GM18517 (cell line): ENCODE results near the gene MAPKAPK3.

Experiments
- ATAC-seq: cut with Tn5 transposase; IDR thresholded peaks from one replicate; pipeline ENCODE4 v1.9.1; 2021; ENCODE audit warnings: mild to moderate bottlenecking, moderate library complexity; ENCODE audit not compliant: unreplicated experiment

The MAPKAPK3 gene

DNA sequence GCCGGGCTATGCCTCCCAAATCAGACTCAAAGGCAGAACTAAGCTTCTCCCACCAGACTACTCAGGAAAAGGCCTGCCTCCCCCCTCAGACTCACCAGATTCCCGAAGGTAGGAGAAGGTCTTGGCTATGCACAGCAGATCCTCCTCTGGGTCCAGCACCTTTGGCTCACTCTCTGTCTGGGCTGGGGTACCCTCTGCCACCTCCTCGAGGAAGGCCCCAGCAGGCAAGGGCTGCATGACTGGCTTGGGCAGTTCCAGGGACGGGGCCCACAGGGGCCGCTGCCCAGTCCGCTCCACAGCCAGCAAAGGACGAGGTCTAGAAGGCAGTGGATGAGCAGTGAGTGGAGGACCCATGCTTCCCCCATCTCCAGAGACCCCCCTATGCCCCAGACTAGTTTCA, 8.7 kb upstream of the MAPKAPK3 start:
- ATAC-seq = no peak

DNA sequence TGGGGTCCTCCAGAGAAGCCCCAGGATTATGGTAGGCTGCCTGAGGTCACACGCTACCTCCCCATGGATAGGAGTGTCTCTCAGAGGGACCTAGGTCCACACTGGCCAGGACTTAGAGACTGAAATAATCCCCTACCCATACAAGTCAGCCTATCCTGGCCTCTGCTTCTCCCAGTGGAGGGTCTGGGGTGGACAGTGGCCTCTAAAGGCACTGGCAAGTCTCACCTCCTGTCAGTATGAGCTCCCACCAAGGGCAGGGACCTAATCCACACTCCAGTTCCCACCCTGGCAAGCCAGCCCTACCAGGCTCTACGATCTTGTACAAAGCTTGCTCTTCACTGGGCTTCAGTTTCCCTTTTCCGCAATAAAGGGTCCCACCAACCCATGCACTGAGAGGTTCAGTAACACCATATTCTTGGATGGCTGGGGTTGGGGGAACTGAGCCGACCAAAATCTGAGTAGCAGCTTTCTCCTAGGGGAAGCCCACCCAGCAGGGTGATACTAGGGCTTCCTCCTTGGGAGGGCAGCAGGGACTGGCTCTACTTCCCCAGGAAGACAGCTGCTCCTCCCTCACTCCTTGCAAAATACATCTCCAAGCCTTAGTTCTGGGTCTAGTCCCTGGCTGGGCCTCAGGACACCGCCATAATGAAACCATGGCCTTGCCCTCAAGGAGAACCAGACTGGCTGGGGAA, 7.7 kb upstream of the MAPKAPK3 start:
- ATAC-seq = no peak

DNA sequence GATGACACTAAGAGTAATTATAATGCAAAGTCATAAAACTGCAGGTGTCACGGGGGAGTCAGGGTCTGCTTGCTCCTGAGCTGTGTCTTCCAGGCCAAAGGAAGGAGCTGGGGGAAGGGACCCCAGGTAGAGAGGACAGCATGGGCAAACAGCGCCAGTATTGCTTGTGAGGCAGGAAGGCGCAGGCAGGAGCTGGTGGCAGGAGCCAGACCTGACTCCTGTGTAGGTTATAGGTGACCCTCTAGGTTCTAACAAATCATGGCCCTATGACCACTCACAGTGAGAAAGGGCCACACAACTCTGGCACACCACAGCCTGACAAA, 7.2 kb upstream of the MAPKAPK3 start:
- no peak for ATAC-seq

DNA sequence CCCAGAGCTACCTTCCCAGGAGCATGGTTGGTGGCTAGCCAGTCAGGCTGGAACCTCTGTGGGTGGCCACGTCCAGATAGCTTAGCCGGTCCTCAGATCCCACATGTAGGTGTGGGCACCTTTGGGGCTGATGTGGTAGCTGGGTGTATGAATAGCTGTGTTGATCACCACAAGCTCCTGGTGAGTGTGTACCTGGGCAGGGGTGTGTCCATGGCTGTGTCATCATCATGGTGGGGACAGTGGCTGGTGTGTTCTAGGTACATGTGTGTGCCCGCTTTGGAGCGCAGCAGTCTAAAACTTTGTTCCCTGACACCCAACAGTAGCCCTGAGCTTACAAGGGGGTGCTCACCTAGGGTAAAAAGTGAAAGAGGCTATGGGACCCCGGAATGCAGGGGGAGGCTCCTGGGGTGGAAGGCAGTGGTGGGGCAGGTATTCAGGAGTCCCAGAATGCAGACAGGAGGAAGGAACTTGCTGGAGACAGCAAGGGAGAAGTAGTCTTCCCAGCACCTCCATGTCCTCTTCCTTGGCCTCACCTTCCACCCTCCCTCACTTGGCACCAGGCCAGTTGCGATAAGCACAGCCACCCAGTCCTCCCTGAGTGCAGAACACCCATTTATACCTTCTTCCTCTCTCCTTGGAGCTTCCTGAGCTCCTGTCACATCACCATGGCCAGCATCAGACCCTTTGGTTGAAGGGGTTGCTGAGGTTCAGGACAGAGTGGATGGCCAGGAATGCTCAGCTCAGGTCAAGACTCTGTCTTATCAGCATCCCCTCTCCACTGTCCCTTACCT, 6.6 kb upstream of the MAPKAPK3 start:
- no peak for ATAC-seq

DNA sequence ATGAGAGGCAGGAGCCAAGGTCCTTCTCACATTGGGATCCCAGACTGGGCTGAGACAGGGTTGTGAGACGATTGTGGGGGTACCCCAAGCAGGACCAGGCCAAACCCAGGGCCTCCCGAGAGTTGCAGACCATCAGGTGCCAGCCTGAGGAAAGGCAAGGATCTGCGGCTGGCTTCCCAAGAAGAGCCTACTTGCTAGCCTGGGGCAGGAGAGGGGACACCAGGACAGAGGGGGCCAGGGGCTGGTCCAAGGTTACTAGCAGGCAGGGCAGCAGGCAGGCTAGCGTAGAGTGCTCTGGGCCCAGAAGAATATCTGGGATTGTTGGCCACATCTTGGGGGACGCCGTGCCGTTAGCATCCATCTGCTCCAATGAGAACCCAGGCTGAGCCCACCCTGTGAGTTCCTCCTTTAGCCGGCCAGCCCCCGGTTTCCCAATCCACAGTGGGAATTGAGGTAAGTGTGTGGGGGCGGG, 5.9 kb upstream of the MAPKAPK3 start:
- ATAC-seq = no peak

DNA sequence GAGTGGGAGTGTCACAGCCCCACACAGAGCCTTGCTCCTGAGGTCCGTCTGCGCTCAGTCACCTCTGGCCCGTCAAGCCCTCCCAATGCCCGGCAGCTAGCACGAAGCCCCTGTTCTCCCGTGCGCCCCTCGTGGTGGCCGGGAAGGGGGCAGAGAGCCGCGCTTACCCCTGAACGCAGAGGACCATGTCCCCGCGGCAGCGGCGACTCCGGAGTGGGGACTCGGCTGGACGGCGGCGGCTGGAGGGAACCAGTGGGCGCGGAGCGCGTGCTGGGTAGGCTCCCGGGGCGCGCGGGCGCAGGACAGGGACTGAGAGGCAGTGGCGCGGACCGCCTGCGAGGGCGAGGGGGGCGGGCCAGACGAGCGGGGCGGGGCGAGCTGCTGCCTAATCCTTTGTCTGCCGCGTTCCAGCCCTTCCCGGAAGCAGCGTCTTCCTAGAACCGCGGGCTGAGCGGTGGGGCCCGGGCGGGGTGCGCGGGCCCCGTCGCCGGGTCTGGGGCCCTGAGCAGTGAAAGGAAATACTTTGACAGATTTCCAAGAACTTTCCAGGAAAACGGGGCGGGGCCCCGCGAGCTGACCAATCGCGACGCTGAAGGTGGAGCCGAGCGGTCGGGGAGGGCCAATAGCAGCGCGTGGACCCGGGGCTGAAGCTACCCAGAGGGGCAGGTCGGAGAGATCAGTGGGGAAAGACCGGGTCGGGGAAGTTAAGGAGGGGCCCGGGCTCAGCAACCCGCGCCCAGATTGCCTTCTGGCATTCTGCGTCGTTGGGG, 5.3 kb upstream of the MAPKAPK3 start, which contains the start of gene CISH:
CISH (minus strand) TSS at position 311 of the 770 bp plus-strand sequence; CDS start at position 187, 124 bp downstream.
- peak; percentile 75 for ATAC-seq

DNA sequence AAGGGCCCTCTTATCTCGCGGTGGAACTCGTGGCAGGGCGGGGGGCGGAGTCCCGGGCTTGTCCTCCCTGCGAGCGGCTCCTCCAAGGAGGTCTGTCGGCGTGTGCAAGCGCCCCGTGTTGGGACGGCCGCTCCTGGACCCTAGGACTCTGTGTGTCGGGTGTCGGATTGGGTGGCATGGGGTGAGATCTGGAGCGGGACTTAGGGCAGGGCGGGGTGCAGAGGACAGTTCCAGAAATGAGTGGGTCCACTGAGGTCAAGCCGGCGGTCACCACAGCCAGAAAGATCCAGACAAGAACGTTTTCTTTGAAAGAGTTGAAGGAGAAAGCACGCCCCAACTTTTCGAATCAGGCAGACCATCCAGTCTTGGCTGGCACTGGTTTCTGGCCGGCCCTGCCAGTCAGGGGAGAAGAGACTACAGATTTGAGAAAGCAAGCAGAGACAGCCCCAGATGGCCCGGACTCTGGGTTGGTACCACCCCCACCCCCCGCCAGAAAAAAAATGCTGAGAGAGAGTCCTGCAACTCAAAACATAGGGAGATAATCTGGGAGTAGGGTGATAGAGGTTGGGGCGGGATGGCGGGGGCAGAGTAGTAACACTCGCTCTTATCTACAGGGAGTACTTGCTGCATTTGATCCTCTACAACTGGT, 4.6 kb upstream of the MAPKAPK3 start:
- ATAC-seq = no peak

DNA sequence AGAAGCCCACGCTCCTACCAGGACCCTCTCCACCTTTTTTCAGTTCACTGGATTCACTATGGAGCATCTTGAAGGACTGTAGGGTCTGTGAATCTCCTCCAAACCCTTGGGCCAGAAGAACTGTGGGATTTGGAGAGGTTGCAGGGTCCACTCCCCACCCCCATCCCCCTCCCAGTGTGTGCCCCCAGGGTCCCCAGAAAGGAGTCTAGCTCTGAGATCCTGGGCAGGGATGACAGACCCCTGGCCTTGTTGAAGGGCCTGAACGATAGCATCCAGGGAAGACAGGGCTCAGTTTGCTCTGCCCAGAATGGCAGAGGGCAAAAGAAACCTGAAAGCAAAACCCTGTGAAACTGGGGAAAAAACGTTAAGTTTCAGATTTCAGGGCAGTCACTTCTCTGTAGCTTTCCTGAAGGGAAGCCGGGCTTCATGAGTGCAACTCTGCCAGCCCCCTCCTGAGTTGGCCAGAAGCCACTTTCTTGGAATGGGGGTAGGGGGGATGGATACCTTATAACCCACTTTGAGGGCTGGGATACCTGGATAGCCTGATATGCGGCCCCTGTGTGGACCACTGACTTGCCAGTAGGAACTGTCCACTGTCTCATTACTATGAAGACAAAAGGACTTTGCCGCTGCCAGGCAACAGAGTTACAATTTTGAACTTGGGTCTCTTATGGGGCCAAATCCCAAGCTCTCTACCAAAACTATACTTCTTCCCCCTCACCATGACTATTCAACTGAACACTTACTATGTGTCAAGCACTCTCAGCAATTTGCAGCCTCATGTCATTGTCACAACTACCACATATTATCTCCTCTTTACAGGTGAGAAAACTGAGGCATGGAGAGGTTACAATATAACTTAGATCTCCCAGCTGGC, 3.7 kb upstream of the MAPKAPK3 start:
- ATAC-seq = no peak

DNA sequence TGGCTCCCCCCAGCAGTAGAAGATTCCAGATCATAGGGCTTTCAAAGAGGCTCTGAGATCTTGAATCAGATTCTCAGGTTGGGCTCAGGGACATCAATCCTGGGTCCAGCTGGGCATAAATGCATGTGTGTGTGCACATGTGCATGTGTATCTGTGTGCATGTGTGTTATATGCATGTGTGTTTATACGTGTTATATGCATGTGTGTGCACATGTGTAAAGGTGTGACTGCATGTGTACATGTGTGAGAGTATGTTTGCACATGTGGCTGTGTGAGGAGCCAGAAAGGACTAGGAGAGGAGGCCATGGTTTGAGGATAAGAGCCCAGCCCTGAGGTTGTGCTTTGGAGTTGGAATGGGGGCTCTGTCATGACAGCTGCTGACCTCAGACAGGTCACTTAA, 1.8 kb upstream of the MAPKAPK3 start:
- ATAC-seq = no peak

DNA sequence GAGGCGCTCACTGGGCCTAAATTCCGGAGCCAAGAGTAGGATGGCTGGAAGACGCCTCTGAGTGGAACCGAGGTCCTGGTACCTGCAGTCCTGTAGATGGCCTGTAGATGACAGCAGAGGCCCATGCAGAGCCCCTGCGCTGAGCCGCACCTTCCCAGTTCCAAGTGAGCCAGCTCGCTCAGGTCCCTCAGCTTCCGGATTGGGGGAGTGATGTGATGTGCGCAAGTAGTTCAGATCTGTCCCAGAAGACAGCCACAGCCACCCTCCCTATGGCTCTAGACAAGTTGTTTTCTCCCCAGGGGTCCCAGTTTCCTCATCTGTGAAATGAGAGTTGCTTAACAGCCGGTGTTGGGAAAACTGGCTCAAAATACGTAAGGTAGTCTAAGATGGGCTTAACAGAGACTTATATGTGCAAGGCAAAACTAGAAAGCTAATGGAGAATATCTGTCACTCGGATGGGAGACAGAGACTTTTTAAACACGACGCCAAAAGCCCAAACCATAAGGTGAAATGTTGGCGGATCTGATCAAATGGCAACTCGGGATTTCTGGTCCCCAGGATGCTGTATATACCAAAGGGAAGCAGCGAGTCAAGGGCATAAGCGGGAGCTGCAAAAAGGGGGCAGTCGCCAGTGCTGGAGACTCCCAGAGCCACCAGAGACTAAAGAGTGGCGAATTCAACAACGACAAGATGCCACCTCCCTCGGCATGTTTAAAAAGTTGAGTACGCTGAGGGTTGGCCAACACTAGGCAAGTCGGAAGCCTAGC, 765 bp upstream of the MAPKAPK3 start:
- ATAC-seq = no peak

DNA sequence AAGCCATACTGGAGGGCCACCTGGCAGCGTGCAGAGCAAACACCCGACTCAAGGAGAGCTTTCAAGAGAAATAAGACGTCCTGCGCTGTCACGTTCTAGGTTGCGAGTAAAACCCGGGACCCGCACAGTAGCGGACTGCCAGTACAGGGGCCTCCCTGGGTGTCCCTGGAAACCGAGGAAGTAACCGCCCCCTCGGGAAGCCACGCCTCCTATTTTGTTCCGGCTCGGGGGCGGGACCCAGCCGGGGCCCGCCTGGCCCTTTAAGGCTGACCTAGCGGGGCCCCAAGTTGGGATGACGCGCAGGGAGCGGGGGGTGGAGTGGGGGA, 218 bp upstream of the MAPKAPK3 start:
- ATAC-seq = peak; percentile 49

DNA sequence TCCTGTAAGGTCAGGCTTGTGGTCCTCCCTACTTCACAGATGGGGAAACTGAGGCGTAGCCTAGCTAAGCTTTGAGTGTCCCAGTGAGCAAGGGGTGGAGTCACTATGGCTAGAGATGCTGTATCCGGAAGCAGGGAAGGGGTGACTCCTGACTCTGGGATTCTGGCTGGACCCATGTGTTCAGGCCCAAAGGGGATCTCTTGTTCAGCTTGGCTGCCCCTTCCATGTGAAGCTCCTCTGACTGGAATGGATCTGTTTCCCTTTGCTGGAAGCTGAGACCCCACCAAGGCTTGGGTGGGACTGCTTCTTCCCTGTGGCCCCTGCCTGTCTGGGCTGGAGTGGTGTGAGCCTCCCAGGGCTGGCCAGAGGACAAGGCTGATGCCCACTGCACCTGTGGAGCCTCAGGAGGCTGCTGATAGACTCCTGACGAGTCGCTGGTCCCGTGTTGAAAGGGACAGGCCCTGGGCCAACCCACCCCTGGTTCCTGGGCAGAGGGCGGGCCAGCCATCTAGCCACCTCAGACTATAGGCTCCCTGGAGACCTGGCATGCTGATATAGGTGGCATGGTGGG, 1.0 kb downstream of the MAPKAPK3 start:
- no peak for ATAC-seq

DNA sequence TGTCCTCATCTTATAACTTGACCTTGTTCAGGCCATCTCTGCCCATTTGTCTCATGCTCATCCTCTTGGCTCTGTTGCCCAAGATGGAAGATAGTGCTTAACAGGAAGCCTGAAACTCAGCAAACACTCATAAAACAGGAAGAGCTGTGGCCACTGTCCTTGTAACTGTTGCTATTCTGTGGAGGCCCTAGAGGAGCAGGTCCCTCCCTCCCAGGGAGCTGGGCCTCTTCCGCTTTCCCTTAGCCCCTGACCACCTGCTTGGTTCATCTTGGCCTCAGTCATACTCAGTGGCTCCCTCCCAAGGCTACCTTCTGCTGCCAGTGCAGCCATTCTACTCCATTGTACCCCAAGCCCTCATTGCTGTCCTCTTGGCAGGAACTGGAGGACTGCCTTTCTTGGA, 3.5 kb downstream of the MAPKAPK3 start:
- no peak for ATAC-seq

DNA sequence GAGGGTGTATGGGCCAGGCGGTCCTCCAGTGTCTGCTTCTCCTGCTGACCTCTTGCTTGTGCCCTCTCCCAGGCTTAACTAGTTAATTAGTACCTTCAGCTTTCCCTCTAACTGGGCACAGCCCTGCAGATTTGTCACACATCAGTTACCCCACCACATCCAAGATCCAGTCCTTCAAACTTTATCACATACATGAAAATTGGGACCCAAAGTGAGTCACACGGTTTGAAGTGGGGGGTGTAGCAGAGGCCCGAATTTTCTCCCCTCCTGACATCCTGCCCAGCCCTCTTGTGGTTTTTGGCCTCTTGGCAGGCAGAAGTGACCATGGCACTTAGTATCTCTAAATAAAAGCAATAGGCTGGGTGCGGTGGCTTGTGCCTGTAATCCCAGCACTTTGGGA, 3.9 kb downstream of the MAPKAPK3 start:
- ATAC-seq = no peak

DNA sequence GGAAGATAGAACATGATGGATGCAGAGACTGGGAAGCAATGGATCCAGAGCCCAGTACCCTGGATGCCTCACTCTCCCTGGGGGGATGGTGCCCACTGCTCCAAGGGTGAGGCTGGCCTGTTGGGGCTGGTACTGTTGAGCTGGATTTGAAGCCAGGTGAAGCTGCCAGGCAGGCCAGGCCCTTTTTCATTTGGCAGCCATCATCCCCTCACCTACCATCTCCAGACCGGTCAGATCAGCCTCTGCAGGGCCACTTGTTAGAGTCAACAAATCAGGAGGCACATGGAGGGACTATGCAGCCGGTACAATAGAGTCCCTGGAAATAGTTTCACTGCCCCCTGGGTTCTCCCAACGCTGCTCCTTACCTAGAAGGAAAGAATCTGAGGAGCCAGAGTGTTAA, 5.9 kb downstream of the MAPKAPK3 start:
- ATAC-seq = no peak

DNA sequence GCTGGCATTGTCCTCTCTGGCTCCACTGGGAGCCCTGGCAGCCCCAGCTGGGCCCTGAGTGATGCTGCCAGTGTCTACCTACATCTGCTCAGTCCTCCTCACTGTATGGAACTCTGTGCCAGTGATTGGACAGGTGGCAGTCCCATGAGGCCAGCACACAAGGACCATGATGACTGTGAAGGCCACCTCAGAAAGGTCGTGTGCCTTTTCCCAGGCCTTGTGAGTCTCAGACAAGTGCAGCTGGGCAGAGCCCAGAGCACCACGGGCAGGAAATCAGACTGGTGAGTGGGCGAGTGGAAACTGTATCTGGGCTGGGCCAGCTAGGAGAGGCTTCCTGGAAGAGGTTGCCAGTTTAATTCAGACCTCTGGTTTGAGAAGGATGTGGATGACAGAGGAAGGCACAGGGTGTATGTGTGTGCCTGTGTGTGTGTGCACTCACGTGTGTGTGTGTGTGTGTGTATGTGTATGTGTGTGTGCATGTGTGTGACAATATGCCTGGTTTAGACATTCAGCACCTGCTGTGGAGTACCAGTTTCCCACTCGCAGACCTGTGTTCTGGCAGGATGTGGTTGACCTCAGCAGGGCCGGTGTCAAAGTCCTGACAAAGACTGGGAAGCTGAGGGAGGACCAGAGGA, 7.0 kb downstream of the MAPKAPK3 start:
- no peak for ATAC-seq

DNA sequence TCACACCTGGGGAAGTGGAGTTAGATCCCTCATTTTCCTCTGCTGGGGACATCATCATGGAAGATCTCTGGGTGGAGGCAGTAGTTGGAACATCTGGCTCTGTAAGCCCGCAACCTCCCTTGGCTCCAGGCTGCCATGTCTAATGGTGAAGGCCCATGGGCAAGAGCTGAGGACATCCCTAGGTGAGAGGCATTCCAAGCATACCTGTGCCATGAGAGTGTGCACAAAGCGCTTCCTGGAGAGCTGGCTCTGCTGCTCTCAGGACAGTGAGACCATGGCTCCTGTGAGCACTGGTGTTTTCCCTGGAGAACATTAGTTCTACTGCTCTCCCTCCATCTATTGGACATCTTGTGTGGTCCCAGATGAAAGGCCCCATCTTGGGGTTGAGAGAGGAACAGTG, 7.7 kb downstream of the MAPKAPK3 start:
- ATAC-seq = no peak

DNA sequence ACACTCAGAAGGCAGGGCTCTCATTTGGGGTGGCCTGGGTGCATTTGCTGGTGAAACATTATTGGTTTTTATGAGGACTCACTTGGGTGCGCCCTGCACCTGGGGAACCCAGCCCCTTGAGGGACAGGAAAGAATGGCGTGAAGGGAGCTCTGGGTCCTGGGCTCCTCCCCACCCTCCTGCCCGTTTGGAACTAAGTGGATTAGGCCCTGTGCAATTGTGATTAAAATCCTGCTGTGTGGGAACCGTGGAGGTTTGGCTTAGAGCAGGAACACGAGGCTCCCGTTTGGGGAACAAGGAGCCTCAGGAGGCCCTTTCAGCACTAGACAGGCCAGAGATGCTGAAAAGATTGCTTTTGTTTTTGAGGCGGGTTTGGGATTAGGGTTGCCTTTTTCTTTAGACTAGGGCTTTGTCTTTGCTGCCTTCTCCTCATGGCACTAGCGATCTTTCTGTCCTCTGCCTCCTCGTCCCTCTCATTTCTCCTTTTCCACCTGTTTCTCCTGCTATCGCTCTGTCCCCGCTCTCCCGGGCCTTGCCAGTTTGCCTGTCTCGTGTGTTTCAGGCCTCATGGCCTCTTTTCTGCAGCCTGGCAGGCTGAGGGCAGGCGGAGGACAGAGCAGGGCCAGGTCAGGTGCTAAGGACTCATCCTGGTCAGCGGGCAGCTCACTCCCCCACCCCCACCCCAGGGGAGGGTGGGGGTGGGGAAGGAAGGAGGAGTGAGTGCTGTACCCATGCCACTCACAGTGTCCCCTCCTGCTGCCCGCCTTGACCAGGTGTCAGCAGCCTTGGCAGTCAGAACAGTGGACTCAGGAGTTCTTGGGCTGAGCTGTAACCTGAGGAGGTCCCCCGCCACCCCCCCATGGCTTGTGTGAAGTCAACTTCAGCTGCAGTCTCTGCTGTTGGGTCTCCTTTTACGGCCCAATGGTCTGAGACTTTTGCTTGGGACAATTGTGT, 8.6 kb downstream of the MAPKAPK3 start:
- no peak for ATAC-seq
